ENCODE measurements around the gene SPACA1. TPM values are rescaled to one million over a fixed set of nuclear protein-coding genes. Genes with fewer than 3 reads are reported as not detected.

The SPACA1 gene, protein sequence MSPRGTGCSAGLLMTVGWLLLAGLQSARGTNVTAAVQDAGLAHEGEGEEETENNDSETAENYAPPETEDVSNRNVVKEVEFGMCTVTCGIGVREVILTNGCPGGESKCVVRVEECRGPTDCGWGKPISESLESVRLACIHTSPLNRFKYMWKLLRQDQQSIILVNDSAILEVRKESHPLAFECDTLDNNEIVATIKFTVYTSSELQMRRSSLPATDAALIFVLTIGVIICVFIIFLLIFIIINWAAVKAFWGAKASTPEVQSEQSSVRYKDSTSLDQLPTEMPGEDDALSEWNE
- not detected in 2 replicates for total RNA-seq (2011; cell fraction: chromatin; rRNA removed; ENCODE audit: low replicate concordance)
- not detected in 2 replicates for total RNA-seq (2011; cell fraction: nucleolus; rRNA removed)
- not detected in 2 replicates for total RNA-seq (2011; cell fraction: nucleoplasm; rRNA removed)
- total RNA-seq (2014; rRNA removed) (not detected in 2 replicates), total RNA-seq (2014; rRNA removed; fragmentation: Illumina TruSeq; extraction: Trizol) (not detected in 2 replicates), total RNA-seq (2015; rRNA removed; fragmentation: Illumina TruSeq; extraction: Trizol) (not detected in 2 replicates), total RNA-seq (2021) (not detected in 2 replicates), polyA plus RNA-seq (2011; rRNA removed) (not detected in 2 replicates), polyA plus RNA-seq (2014; fragmentation: Illumina TruSeq; extraction: Trizol) (not detected in 2 replicates), polyA plus RNA-seq (2014; fragmentation: Nextera tagmentation; extraction: Ambion mirVana) (not detected), polyA plus RNA-seq (2014; rRNA removed) (not detected in 2 replicates), polyA minus RNA-seq (2011; rRNA and poly(A)+ RNA removed) (not detected in 2 replicates), Bru-seq, nascent RNA (not detected), BruChase-seq, experiment 1, labeled RNA remaining after a 2-hour chase (percentile 5 among the genes with signal in this experiment), BruChase-seq, experiment 2, labeled RNA remaining after a 6-hour chase (not detected)
- not detected in 2 replicates for polyA plus RNA-seq (2011; cell fraction: cytosol; rRNA removed)
- polyA plus RNA-seq (2011; cell fraction: nucleus; rRNA removed): not detected in 2 replicates
- not detected in 2 replicates for polyA plus RNA-seq (2012)
- polyA minus RNA-seq (2011; cell fraction: cytosol; rRNA and poly(A)+ RNA removed): not detected in 2 replicates
- polyA minus RNA-seq (2011; cell fraction: nucleus; rRNA and poly(A)+ RNA removed): not detected in 2 replicates
- long read RNA-seq, experiment 1: 0 reads
- long read RNA-seq, experiment 2: 0 reads
- long read RNA-seq, experiment 3: 0 reads

DNA sequence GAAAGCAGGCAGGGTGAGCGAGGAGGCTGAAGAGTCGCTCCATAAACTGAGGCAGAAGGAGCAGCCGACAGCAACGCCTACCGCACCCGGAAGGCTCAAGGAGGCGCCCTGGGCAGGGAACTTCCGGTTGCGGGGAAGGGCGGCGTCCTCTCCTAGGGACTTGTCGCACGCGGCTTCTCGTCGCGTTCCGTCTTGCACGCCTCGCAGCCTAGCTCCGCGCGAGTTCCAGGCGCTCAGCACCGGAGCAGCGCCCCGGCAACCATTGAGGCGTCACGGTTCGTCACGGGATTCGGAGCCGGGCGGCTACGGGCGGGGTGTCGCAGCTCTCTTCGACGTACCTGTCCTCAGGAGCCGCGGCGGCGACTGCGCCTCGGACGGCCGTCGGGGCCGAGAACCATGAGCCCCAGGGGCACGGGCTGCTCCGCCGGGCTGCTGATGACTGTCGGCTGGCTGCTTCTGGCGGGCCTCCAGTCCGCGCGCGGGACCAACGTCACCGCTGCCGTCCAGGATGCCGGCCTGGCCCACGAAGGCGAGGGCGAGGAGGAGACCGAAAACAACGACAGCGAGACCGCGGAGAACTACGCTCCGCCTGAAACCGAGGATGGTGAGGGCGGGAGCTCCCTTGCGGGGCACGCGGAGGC lies at the start of gene SPACA1:
SPACA1 (plus strand) TSS at position 332 of the 641 bp plus-strand sequence; CDS start at position 397, 65 bp downstream.
- TF ChIP-seq, protein P1, sequence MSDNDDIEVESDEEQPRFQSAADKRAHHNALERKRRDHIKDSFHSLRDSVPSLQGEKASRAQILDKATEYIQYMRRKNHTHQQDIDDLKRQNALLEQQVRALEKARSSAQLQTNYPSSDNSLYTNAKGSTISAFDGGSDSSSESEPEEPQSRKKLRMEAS (CRISPR knock-in tag; IDR thresholded peaks at IDR 0.05): no peak
- TF ChIP-seq, protein P2, sequence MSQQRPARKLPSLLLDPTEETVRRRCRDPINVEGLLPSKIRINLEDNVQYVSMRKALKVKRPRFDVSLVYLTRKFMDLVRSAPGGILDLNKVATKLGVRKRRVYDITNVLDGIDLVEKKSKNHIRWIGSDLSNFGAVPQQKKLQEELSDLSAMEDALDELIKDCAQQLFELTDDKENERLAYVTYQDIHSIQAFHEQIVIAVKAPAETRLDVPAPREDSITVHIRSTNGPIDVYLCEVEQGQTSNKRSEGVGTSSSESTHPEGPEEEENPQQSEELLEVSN (IDR thresholded peaks at IDR 0.05; ENCODE audit: borderline replicate concordance in 1 of 2, extremely low read depth in 1 of 2, insufficient read depth in 1 of 2, insufficient read length in 1 of 2, low read depth in 1 of 2, low read length in 1 of 2, poor library complexity in 1 of 2, severe bottlenecking in 1 of 2): peak in 1 of 2 experiments; percentile 23
- 0 out of 2 replicates have a peak, but pooled peaks have one; percentile 27 for TF ChIP-seq L3MBTL2 (IDR thresholded peaks at IDR 0.05)
- H2AFZ ChIP-seq (ENCODE audit: low read depth, low read length): 0 out of 2 replicates have a peak within 1 kb of the TSS, but pooled peaks have one; percentile 14

More for the DNA sequence above, at the start of gene SPACA1:
- Histone ChIP-seq H3K4me2 (ENCODE audit: insufficient read depth, low read length) (no peak within 1 kb of the TSS), H3K9ac (ENCODE audit: insufficient read depth in 1 of 2, low read depth in 2 of 2, low read length in 2 of 2) (no peak within 1 kb of the TSS), H3K36me3 (ENCODE audit: control insufficient read depth, insufficient read depth, low read length) (no peaks in the 10 kb centered on the region), H3K9me3 (replicated peaks; ENCODE audit: control insufficient read depth, insufficient read depth, low read depth, low read length) (no peaks in the 10 kb centered on the region), H3K4me3 (no peak within 1 kb of the TSS), H3K9me1 (ENCODE audit: control insufficient read depth, insufficient read depth, low read length) (no peaks in the 10 kb centered on the region), H3K27ac (ENCODE audit: extremely low read depth, low read depth, low read length) (no peak within 1 kb of the TSS), H4K20me1 (replicated peaks; ENCODE audit: control insufficient read depth, insufficient read depth, low read length) (no peaks in the 10 kb centered on the region), H3K79me2 (ENCODE audit: control insufficient read depth, insufficient read depth, low read length) (no peaks in the 10 kb centered on the region), H3K27me3 (ENCODE audit: control insufficient read depth in 2 of 2, insufficient read depth in 2 of 2, low read length in 2 of 2) (peaks cover 0 to 6% of the 10 kb centered on the region in 2 experiments; a peak in 1 of 5 replicates), H3K4me1 (replicated peaks in 1 of 2; ENCODE audit: control insufficient read depth in 2 of 2, insufficient read depth in 2 of 2, low read length in 2 of 2) (peaks cover 0 to 7% of the 10 kb centered on the region in 2 experiments; a peak in 2 of 5 replicates)
- BruUV-seq (replicated peaks): no TSS peak
- intact Hi-C loops (cut with micrococcal nuclease): no loop called here
- FAIRE-seq (no peak), DNase-seq (ENCODE audit: extremely low read depth in 1 of 4, low spot score in 3 of 4) (no peak), ATAC-seq (no peak)
- in situ Hi-C loops (cut with MboI): no loop called here
- WGBS (ENCODE audit: insufficient coverage, low coverage, missing lambda C conversion rate): 32% methylated on average over 41 of the region's 77 CpGs
- POLR2A ChIA-PET: no interaction called here
- CTCF ChIA-PET (ENCODE audit: low intra/inter-chr PET ratio): no interaction called here

All from K562 (cell line).